GM19193 (cell line): ENCODE measurements around the gene NAPSA.

Experiments
- POLR2A ChIP-seq: IDR thresholded peaks from 4 replicates; pipeline ENCODE4 v1.6.1; 2011; ENCODE audit not compliant: insufficient read depth, insufficient read length; ENCODE audit errors: extremely low read depth

The NAPSA gene

DNA sequence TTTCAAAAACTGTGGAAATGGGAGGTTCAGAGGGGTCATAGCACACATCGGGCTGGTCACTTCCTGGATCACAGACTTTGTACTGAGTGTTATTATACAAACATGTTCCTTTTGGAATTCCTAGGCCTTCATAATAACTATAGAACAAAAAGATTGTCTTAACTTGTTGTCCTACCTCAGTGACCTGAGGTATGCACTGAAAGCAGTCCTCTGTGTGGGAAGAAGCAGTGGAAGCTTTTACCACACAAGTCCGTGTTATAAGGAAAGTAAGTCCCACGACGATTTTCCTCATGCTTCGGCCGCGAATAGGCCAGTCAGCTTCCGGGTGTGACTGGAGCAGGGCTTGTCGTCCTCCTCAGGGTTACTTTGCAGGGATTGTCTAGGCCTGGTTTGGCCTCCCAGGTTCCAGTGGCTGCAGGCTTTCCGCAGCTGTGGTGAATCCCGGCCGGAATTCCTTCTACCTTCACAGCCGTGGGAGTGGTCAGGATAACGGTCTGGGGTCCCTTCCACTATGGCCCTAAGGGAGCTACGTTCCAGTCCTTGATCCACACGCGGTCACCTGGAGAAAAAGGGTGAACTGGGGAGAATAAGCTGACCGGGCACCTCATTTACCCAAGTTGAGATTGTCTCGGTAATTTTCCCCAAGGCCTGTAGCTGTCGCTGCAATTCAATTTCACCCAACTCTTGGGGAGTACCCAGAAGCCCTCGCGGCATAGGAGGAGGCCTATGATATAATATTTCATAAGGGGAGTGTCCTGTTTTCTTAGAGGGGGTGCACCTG, 16.0 kb downstream of the NAPSA start:
- no peak for TF ChIP-seq POLR2A

DNA sequence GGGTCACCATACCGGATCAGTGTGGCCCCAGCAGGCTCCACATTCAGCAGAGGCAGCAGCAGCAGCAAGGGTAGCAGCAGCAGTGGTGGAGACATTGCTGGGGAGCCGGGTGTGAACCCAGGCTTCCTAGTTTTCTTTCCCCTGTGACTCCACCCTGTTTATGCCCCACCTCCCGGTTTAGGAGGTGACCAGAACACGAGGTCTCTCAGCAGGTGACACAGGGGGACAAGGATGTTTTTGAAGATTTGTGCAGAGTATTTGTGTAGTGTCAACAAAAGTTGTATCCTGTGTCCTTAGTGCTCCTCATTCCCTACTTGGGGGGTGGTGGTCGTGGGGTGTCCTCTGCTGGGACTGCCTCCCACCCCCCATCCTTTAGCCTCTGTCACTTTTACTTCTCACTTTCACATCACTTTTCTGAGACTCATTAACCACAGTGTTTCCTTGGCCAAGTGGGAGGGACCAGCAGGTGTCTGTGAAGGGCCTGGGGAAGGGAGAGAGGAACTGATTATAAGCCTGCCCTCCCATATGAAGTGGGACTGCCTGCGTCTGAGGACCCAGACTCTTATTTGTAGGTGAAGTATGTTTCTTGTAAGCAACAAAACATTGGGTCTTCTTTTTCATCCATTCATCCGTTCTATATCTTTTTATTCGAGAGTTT, 20.6 kb downstream of the NAPSA start:
- TF ChIP-seq POLR2A: peak; percentile 88

DNA sequence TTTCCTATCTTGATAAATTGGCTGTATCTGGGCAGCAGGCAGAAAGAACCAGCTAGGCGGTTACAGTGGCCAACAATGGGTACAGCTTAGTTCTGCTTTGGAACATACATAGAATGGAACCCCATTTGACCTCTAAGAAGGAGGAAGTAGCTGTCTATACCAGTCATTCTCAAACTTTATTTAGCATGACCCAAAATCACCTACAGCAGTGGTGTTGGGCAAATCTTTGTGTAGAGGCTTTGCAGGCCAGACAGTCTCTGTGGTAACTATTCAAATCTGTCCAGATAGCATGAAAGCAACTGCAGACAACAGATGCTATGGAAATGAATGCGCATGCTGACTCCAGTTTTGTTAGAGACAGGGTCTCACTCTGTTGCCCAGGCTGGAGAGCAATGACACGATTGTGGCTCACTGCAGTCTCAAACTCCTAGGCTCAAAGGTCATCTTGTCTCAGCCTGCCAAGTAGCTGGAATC, 24.3 kb downstream of the NAPSA start:
- no peak for TF ChIP-seq POLR2A

DNA sequence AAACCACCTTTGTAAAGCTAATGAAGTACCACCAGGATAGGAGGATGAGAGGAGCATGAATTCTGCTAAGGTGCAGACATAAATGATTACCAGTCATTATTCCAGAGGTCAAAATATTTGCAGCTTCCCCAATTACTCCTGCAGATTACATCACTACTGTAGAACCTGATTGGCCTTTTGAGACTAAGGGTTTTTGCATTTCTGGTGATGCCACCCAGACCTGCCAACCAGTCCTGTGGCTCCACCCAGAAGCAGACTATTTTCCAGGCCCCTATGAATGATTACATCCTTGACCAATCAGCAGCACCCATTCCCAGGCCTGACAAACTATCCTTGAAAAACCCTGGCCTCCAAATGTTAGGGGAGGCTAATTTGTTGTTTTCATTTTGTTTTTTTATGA, 25.1 kb downstream of the NAPSA start:
- TF ChIP-seq POLR2A: no peak

DNA sequence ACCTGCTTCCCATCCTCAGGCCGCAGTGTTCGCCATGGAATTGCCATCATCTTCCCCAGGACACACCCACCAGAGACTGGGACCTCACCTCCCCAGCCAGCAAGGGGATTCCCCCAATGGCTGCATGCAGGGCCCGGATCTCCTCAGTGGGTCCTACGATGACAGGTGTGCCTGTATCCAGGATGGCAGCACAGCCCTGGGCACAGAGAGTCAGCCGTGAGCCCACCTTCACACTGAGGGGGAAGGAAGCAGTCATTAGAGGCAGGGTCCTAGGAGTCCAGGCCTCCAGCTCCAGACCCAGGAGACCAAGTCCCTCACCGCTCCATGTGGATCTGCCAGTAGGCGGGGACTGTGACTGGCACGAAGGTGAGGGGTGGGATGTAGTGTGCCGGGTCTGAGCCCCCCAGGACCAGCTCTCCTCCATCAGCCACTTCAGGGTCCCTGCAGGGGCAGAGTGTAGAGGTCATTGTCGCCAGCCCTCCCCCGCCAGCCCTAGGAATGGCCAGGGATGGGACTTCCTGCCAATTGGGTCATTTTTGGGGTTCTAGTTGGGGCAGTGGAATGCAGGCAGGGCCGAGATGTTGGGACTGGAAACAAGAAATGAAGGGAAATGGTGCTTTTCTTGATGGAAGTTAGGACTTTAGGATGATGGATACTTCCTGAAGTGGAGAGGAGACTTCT, 30.6 kb downstream of the NAPSA start:
- TF ChIP-seq POLR2A: peak; percentile 16

DNA sequence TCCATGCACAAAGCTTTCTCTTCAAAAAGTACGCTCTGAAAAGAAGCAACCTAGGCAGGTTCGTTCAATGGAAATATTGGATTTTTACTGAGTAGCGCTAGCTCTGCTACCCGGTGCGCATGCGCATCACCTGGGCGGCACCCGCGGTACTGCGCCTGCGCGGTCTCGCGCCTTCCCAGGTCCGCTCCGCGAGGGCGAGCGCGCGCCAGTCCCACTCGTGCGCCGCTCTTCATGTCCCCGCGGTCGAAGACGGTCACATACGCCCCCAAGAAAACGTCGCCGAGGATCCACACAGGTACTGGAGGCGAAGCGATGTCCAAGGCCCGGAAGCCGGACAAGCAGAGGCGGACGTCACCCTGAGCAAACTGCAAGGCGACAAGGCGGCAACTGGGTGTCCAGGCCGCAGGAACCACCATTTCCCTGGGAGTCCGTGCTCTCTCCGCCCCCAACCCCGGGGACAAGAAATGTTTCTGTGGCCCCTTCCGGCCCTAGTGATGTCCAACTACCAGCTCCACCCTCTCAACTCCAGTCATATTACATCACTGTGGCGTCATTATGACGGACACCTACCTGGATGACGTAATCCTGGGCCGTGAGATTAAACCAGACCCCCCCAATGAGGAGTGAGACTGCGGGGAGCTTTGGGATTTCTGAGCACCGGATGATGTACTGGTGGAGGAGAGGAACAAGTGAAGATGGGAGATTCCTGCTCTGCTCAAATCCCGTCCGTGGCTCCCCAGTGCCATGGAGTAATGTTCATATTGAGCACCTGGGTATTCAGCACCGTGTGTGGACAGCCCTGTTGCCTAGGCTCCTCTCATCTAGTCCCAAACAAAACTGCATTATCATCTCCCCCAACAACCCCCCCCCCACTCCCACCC, 31.5 kb downstream of the NAPSA start:
- TF ChIP-seq POLR2A: peak; percentile 28

DNA sequence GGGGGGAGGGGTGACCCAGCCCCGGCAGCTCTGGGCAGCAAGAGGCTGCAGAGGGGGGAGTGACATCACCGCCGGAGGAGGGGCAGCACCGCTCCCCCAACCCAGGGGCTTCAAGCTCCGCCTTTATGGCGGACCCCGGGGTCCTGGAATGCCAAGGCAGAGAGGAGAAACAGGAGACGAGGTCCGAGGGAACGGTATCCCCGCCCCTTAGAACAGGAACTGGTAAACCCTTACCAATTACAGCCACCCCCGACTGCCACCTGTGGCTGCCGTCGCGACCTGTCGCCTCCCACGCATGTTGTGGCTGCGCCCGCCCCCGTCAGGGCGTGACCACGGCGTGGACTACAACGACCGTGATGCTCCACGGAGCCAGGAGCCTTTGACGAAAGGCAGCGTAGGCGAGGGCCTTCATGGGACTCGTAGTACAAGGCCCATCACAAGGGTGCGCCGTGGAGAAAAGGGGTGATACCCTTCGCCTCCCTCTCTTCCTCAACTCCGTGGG, 32.2 kb downstream of the NAPSA start:
- peak; percentile 36 for TF ChIP-seq POLR2A

DNA sequence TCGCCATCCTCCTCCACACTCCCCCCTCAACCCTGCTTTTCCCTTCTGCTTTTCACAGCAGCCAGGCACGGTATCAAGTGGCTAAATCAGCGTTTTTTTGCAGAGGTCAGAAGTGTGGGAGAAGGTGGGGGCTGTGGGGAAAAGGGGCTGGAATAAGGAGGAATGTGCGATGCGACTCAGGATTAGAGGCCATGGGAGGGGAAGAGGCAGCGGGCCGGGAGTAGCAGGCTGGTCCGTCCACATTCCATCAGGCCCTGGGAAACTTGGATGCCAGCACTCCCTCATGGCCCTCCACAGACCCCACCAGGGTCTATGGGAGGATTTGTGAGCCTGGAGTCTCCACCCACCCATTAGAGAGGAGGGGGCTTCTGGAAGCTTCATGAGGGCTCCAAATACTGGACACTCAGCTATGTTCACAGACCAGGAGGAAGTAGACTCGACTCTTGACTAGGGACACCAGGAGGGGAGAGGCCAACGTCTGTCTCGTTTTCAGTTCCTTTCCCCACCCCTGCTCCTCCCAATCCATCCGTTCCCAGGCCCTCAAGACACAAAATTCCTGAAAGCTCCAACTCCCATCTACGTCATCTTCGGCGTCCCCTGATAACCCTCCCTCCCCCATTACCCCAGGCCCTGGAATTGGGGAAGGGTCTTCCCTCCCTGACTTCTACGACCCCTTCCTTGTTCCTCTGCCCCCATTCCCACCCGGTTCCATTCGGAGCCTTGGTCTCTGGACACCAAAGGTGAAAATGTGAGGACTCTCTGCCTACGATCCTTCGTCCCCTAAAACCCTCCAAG, 33.0 kb downstream of the NAPSA start:
- TF ChIP-seq POLR2A: peak; percentile 29

DNA sequence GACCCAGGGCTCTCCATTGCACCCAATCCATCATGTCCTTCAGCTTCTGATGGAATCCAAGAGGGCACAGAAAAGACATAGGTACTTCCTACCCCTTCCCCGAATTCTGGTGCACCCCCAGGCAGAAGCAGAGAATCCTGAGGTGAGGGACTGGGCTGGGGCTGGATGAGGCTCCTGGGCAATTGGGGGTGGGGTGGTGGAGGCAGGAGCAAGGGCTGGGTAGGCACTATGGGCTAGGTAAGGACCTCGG, 33.5 kb downstream of the NAPSA start:
- TF ChIP-seq POLR2A: no peak

DNA sequence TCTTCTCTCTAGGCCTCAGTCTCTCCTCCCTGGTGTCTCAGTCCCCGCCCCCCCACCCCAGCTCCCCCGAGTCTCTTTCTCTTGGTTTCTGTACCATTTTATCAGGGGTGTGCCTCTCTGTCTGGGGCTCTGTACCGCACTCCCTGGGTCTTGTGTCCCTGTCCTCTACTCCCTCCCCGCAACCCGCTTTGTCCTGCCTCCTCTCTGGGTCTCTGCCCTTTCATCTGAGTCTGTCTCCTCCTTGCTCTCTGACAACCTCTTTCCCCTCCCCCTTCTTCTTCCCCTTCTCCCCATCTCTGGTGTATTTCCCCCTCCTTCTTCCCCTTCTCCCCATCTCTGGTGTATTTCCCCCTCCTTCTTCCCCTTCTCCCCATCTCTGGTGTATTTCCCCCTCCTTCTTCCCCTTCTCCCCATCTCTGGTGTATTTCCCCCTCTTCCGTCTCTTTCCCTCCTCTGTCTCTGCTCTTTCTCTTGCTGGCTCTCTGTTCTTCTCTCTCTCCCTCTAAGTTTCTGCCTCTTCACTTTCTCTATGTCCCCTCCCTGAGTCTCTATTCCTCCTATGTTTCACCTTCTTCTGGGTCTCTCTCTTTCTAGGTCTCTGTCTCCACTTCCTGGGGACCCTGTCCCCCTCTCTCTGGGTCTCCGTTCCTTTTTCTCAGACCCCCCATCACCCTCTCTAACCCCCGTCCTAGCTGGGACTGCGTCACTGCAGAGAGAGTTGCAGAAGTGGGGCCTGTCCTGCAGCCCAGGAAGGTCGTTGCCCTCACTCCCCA, 34.0 kb downstream of the NAPSA start:
- TF ChIP-seq POLR2A: no peak

DNA sequence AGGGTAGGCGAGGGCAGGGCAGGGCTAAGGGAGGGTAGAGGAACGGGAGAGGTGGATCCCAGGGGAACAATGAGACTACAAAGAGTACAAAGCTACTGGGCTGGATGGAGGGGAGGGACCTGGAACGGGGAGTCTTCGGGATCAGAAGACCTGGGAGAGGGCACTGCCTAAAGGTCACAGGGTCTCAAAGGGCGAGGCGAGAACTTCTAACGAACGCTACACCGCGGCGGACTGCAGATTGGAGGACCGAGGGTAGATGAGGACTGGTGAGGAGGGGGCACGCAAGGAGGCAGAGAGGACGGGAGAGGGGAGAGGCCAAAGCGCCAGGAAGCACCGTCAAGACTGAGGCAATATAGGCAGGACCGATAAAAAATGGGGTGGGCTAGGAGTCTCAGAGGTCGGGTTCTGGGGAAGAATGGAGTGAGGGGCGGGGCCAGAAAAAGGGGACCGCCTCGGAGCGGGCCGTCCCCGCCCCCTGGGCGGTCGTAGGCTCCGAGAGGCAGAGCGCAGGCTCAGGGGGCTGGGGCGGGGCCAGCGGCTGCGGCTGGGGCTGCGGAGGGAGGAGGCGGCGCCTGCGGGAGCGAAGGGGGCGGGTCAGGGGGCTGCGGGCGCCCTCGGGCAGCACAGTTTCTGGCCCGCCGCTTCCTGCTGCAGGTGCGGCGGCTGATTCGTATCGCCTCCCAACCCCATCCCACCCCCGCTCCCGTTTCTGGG, 34.9 kb downstream of the NAPSA start:
- peak; percentile 49 for TF ChIP-seq POLR2A

DNA sequence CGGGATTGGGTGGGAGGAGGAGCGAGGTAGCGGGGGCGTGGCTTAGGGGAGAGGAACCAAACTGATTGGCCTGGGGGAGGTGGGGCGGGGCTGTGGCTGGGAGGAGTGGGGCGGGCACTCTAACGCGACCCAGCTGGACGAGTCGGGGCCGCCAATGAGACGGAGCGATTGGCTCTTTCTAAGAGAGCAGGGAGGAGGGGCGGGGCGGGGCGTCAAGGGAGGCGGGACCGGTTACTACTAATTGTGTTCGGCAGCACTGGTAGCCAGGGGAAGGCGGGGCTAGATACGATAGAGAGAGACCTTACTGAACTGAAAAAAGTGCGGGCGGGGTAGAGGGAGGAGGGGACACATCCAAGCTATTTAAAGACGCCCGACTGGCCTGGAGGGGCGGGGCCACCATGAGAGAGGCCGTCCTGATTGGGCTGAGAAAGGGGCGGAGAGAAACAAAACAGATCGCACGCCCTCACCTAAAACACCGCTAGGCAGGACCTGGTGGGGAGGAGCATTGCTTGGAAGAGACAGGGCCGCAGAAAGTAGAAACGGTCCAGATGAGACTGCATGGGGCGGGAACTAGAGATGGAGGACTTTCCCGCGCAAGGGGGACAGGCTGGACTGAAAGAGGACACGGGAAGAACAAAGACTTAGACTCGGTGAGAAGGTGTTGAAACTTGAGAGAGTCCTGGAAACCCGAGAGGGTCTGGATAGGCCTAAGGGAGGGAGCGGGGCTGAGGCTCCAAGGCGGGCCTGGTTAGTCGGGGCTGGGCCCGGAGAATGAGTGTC, 36.1 kb downstream of the NAPSA start, which contains the start of gene KCNC3:
TSS of gene KCNC3 (minus strand) at position 232 of the 780 bp plus-strand sequence. CDS start 295 bp downstream, outside the sequence.
- TF ChIP-seq POLR2A: peak; percentile 71
